GM12878 (cell line): Measurements from ENCODE around the gene POLR1G. TPM values are rescaled to one million over a fixed set of nuclear protein-coding genes. Genes with fewer than 3 reads are reported as not detected.

ENCODE experiments used
- ATAC-seq: fragments of 200-7000 bp; cut with Tn5 transposase; 3 replicates; pipeline ENCODE4 v1.9.1; 2020; ENCODE audit warnings: mild to moderate bottlenecking, moderate library complexity
- Bru-seq: library from RNA; stranded (reverse); fragments of 400-500 nt; gene quantifications from one replicate; lab custom pipeline; 2021; lab: Mats Ljungman, UMichigan
- BruChase-seq, 2 experiments: library from RNA; stranded (reverse); fragments of 400-500 nt; gene quantifications; one replicate each; lab custom pipeline; 2021; lab: Mats Ljungman, UMichigan
- BruUV-seq: library from RNA; stranded (reverse); fragments of 400-500 nt; replicated peaks from 2 replicates; lab custom pipeline; 2021; lab: Mats Ljungman, UMichigan
- CTCF ChIA-PET: fragments of 300-600 bp; sonication (Branson Sonifier 250); formaldehyde crosslinking; extraction: SDS; loops from one replicate; lab custom pipeline; 2021; ENCODE audit warnings: inconsistent platforms; lab: Yijun Ruan, JAX
- POLR2A ChIA-PET: fragments of 350-600 bp; formaldehyde crosslinking; extraction: SDS; loops from one replicate; lab custom pipeline; 2021; ENCODE audit warnings: inconsistent platforms; lab: Charles Lee
- RAD21 ChIA-PET: fragments of 300-600 bp; sonication (Branson Sonifier 250); formaldehyde crosslinking; loops from one replicate; lab custom pipeline; 2023; ENCODE audit warnings: antibody characterized with exemption; ENCODE audit not compliant: unreplicated experiment; lab: Charles Lee
- SMC1A ChIA-PET: fragments of 300-600 bp; sonication (Branson Sonifier 250); formaldehyde crosslinking; loops from one replicate; lab custom pipeline; 2023; ENCODE audit not compliant: unreplicated experiment, uncharacterized antibody; lab: Charles Lee
- DNase-seq: peaks from one replicate; pipeline ENCODE4 v3.0.0-alpha.2; 2011; ENCODE audit warnings: low read depth, low spot score
- FAIRE-seq: peaks from 3 replicates; lab custom pipeline; 2011; peaks lifted over from hg19 to GRCh38; lab: Jason Lieb, UNC
- H2AFZ ChIP-seq: 2 replicates; pipeline ENCODE4 v1.6.0; 2011; ENCODE audit warnings: low read depth, low read length, control low read depth; ENCODE audit not compliant: control insufficient read depth
- H3K27ac ChIP-seq: 2 replicates; pipeline ENCODE4 v1.5.1; 2011; ENCODE audit warnings: control low read depth; ENCODE audit not compliant: control insufficient read depth, insufficient read depth
- H3K27me3 ChIP-seq, 2 experiments: replicated peaks in 1 of 2; 2 replicates each; pipeline versions ENCODE4 v1.6.0 to v1.6.1; 2011; ENCODE audit warnings: low read length in 1 of 2; ENCODE audit not compliant: control insufficient read depth in 2 of 2, insufficient read depth in 2 of 2
- H3K36me3 ChIP-seq, 2 experiments: 2 replicates each; pipeline ENCODE4 v1.5.1; 2011; ENCODE audit warnings: low read length in 1 of 2; ENCODE audit not compliant: control insufficient read depth in 2 of 2, insufficient read depth in 2 of 2
- H3K4me1 ChIP-seq: 2 replicates; pipeline ENCODE4 v1.6.1; 2011; ENCODE audit warnings: mild to moderate bottlenecking, low read length, moderate library complexity, mixed read lengths; ENCODE audit not compliant: control insufficient read depth, insufficient read depth
- H3K4me2 ChIP-seq: 2 replicates; pipeline ENCODE4 v1.6.0; 2011; ENCODE audit warnings: control low read depth; ENCODE audit not compliant: control insufficient read depth, insufficient read depth
- H3K4me3 ChIP-seq: fragments of 200-600 bp; sonication (generic); 2 replicates; pipeline ENCODE4 v1.5.1; 2016
- H3K79me2 ChIP-seq: 2 replicates; pipeline ENCODE4 v1.6.0; 2011; ENCODE audit warnings: low read length; ENCODE audit not compliant: control insufficient read depth, insufficient read depth
- H3K9ac ChIP-seq: 2 replicates; pipeline ENCODE4 v1.8.0; 2011; ENCODE audit warnings: low read length, control low read depth, mixed read lengths; ENCODE audit not compliant: control insufficient read depth, insufficient read depth
- H3K9me3 ChIP-seq: replicated peaks from 3 replicates; pipeline ENCODE4 v1.5.1; 2011; ENCODE audit warnings: mild to moderate bottlenecking, low read length; ENCODE audit not compliant: control insufficient read depth, insufficient read depth
- H4K20me1 ChIP-seq: 2 replicates; pipeline ENCODE4 v1.6.0; 2011; ENCODE audit not compliant: control insufficient read depth, insufficient read depth
- ATF7 ChIP-seq: fragments of 450-650 bp; IDR thresholded peaks from 2 replicates; pipeline ENCODE4 v1.6.1; 2016; ENCODE audit warnings: low read depth, mild to moderate bottlenecking
- BCLAF1 ChIP-seq: fragments of 450-650 bp; IDR thresholded peaks from 2 replicates; pipeline ENCODE4 v1.6.1; 2017; ENCODE audit warnings: antibody characterized with exemption, mild to moderate bottlenecking, moderate library complexity
- DPF2 ChIP-seq: fragments of 450-650 bp; IDR thresholded peaks from 2 replicates; pipeline ENCODE4 v1.6.1; 2017; ENCODE audit warnings: mild to moderate bottlenecking
- EED ChIP-seq: sonication (generic); IDR thresholded peaks from 2 replicates; pipeline ENCODE4 v1.6.1; 2016; ENCODE audit warnings: antibody characterized with exemption, low read depth
- FOXK2 ChIP-seq: fragments of 450-650 bp; IDR thresholded peaks from 2 replicates; pipeline ENCODE4 v1.6.1; 2017; ENCODE audit warnings: mild to moderate bottlenecking, moderate library complexity
- HDAC2 ChIP-seq: fragments of 200-600 bp; sonication (generic); IDR thresholded peaks from 2 replicates; pipeline ENCODE4 v1.6.1; 2017
- HDGF ChIP-seq: fragments of 450-650 bp; IDR thresholded peaks from 2 replicates; pipeline ENCODE4 v1.6.1; 2016; ENCODE audit warnings: antibody characterized with exemption
- JUND ChIP-seq: IDR thresholded peaks from 2 replicates; pipeline ENCODE4 v1.6.1; 2012; ENCODE audit warnings: low read depth, mild to moderate bottlenecking, low read length, improper control_type of control experiment, moderate library complexity
- KDM1A ChIP-seq: fragments of 200-600 bp; sonication (generic); IDR thresholded peaks from 2 replicates; pipeline ENCODE4 v1.6.1; 2016; ENCODE audit warnings: borderline replicate concordance
- MYB ChIP-seq: fragments of 150-350 bp; IDR thresholded peaks from 2 replicates; pipeline ENCODE4 v1.6.1; 2014; ENCODE audit warnings: mild to moderate bottlenecking, low read depth, low read length, borderline replicate concordance
- NFYA ChIP-seq: IDR thresholded peaks from 2 replicates; pipeline ENCODE4 v1.6.1; 2011; ENCODE audit warnings: low read depth, mild to moderate bottlenecking, low read length, improper control_type of control experiment, borderline replicate concordance
- NR2F1 ChIP-seq: fragments of 450-650 bp; conservative IDR thresholded peaks from 2 replicates; pipeline ENCODE4 v1.6.1; 2017; ENCODE audit warnings: mild to moderate bottlenecking
- PAX5 ChIP-seq: IDR thresholded peaks from 2 replicates; pipeline ENCODE4 v1.6.1; 2011; ENCODE audit warnings: low read depth, low read length, borderline replicate concordance
- RB1 ChIP-seq: fragments of 450-650 bp; formaldehyde crosslinking; IDR thresholded peaks from 2 replicates; pipeline ENCODE4 v1.6.1; 2017; ENCODE audit warnings: mild to moderate bottlenecking, borderline replicate concordance
- SPI1 ChIP-seq: IDR thresholded peaks from 2 replicates; pipeline ENCODE4 v1.6.1; 2011; ENCODE audit warnings: low read depth, mild to moderate bottlenecking, low read length, moderate library complexity, borderline replicate concordance; ENCODE audit not compliant: insufficient read depth
- TCF3 ChIP-seq: IDR thresholded peaks from 2 replicates; pipeline ENCODE4 v1.6.1; 2012; ENCODE audit warnings: low read depth, mild to moderate bottlenecking, low read length, borderline replicate concordance; ENCODE audit not compliant: insufficient read depth
- TCF7 ChIP-seq: IDR thresholded peaks from 2 replicates; pipeline ENCODE4 v1.6.1; 2014; ENCODE audit warnings: antibody characterized with exemption, borderline replicate concordance
- WGBS: methylation state at CpG from one replicate; pipeline ENCODE4 v1.1.6; 2016; ENCODE audit warnings: low lambda C conversion rate; ENCODE audit not compliant: insufficient replicate concordance, insufficient coverage; ENCODE audit errors: missing lambda C conversion rate; 5-methylcytosine and 5-hydroxymethylcytosine counted together
- in situ Hi-C: fragments of 300-500 bp; cut with MboI; formaldehyde crosslinking; loops from 9 replicates; pipeline ENCODE4 v1.14.3; 2018; ENCODE audit warnings: mixed read lengths
- intact Hi-C: fragments of 100-400 bp; cut with micrococcal nuclease; formaldehyde crosslinking; loops from one replicate; pipeline ENCODE4 v1.14.2; 2022; ENCODE audit not compliant: unreplicated experiment
- long read RNA-seq, 2 experiments: library from polyadenylated mRNA; unstranded; transcript quantifications; one replicate each; pipeline ENCODE4 v2.0.0, GENCODE V29; 2019 to 2020
- polyA minus RNA-seq, 3 experiments: library from RNA; depleted of rRNA, polyadenylated mRNA; stranded (reverse); fragments of >200 nt; gene quantifications; 2 replicates each; pipeline ENCODE4 v1.2.3, GENCODE V29; 2011
- polyA plus RNA-seq, 11 experiments: library from polyadenylated mRNA; depleted of rRNA in 4 of 11; unstranded in 6 of 11; stranded (reverse) in 5 of 11; fragments of >200 nt; fragmentation: Nextera tagmentation in 4 of 11; fragmentation: Illumina TruSeq in 1 of 11; extraction: Ambion mirVana in 4 of 11; extraction: Trizol in 1 of 11; gene quantifications; 1 replicate in 1 of 11; 2 replicates in 10 of 11; pipeline versions ENCODE4 v1.2.1 to v1.2.3, GENCODE V29; 2011 to 2016; ENCODE audit warnings: inconsistent platforms in 2 of 11, missing spikeins in 2 of 11, low read depth in 1 of 11
- total RNA-seq, 4 experiments: library from RNA; depleted of rRNA in 3 of 4; stranded (reverse); fragments of >200 nt in 3 of 4; fragmentation: Illumina TruSeq in 1 of 4; extraction: Trizol in 1 of 4; gene quantifications; 2 replicates each; pipeline versions ENCODE4 v1.2.1 to v1.2.3, GENCODE V29; 2013 to 2021

POLR1G gene
- 2.6 and 3.9 TPM in 2 replicates for total RNA-seq (2013; cell fraction: nucleolus; rRNA removed)
- 18.4 and 30.9 TPM in 2 replicates for total RNA-seq (2014; rRNA removed)
- 19.5 and 23.2 TPM in 2 replicates for total RNA-seq (2014; rRNA removed; fragmentation: Illumina TruSeq; extraction: Trizol)
- 18.8 TPM in 2 replicates for total RNA-seq (2021)
- polyA plus RNA-seq (2011; ENCODE audit: low read depth), result 1.3 TPM
- 3.1 and 5.0 TPM in 2 replicates for polyA plus RNA-seq (2011; rRNA removed)
- polyA plus RNA-seq (2011; cell fraction: cytosol; rRNA removed), result 5.4 and 6.9 TPM in 2 replicates
- 2.1 and 4.8 TPM in 2 replicates for polyA plus RNA-seq (2011; cell fraction: nucleus; rRNA removed)
- polyA plus RNA-seq (2012), result 3.3 and 4.2 TPM in 2 replicates
- 13.3 and 22.1 TPM in 2 replicates for polyA plus RNA-seq (2014; fragmentation: Illumina TruSeq; extraction: Trizol)
- 1 to 10 TPM; 2.0 to 5.4 TPM for polyA plus RNA-seq (2014; fragmentation: Nextera tagmentation; extraction: Ambion mirVana)
- polyA plus RNA-seq (2014; rRNA removed), result 17.4 and 24.4 TPM in 2 replicates
- 10 to 100 TPM; 23.2 to 24.3 TPM for polyA plus RNA-seq (2016; fragmentation: Nextera tagmentation; extraction: Ambion mirVana)
- polyA minus RNA-seq (2011; rRNA and poly(A)+ RNA removed), result 2.6 and 3.6 TPM in 2 replicates
- polyA minus RNA-seq (2011; cell fraction: cytosol; rRNA and poly(A)+ RNA removed), result 4.0 and 6.8 TPM in 2 replicates
- polyA minus RNA-seq (2011; cell fraction: nucleus; rRNA and poly(A)+ RNA removed), result 1.3 and 3.3 TPM in 2 replicates
- Bru-seq, nascent RNA, result percentile 55 among the genes with signal in this experiment
- BruChase-seq, experiment 1, labeled RNA remaining after a 6-hour chase, result percentile 58 among the genes with signal in this experiment
- percentile 73 among the genes with signal in this experiment for BruChase-seq, experiment 2, labeled RNA remaining after a 2-hour chase
- long read RNA-seq, experiment 1, transcript CD3EAP-201 (3 exons, 3,286 nt), result major isoform, 17 of 25 reads
- long read RNA-seq, experiment 1, partial matches to known transcripts, result 0 of 25 reads
- long read RNA-seq, experiment 1, other reads (novel, unspliced or antisense), result 6 of 25 reads
- long read RNA-seq, experiment 2, transcript CD3EAP-201 (3 exons, 3,286 nt), result major isoform, 5 of 5 reads
- long read RNA-seq, experiment 2, partial matches to known transcripts, result 0 of 5 reads
- long read RNA-seq, experiment 2, other reads (novel, unspliced or antisense), result 0 of 5 reads

GRCh38 chr19:45406226-45407090, at the start of gene POLR1G:
POLR1G (plus strand) TSS chr19:45406644; CDS start chr19:45406697, 53 bp downstream.
- BruUV-seq, result no TSS peak
- ChIA-PET SMC1A (interaction anchor here (0.7 to 0.8 kb wide), 3 partner anchors 72 to 74 kb away, joined by 3 to 7 read pairs (median 3); no protein-coding TSS in a partner anchor), RAD21 (interaction anchor here (0.6 to 1.0 kb wide), 8 partner anchors 15 to 386 kb away, joined by 3 to 6 read pairs (median 3); partner anchors contain the start of gene DMWD), POLR2A (interaction anchor here (0.6 to 1.5 kb wide), 4 partner anchors 17 to 72 kb away, joined by 3 to 5 read pairs (median 3); no protein-coding TSS in a partner anchor), CTCF (interaction anchor here (1.0 kb wide), 4 partner anchors 22 to 79 kb away, joined by 4 to 9 read pairs (median 6); no protein-coding TSS in a partner anchor)
- Histone ChIP-seq H3K4me2 (peak within 1 kb of the TSS; percentile 96), H3K27ac (peak within 1 kb of the TSS; percentile 89), H3K36me3 (peaks cover 0 to 1% of the 10 kb centered on the region in 2 experiments; a peak in 2 of 4 replicates), H3K4me1 (peaks cover 4% of the 10 kb centered on the region), H3K27me3 (no peaks in the 10 kb centered on the region; a peak in 1 of 4 replicates), H3K4me3 (peak within 1 kb of the TSS; percentile 98), H3K9me3 (no peaks in the 10 kb centered on the region), H3K79me2 (peaks cover 7% of the 10 kb centered on the region), H3K9ac (peak within 1 kb of the TSS; percentile 76), H4K20me1 (no peaks in the 10 kb centered on the region), H2AFZ (peak within 1 kb of the TSS; percentile 95)
- in situ Hi-C loops (no loop called here), intact Hi-C loops (loop anchor here (1.0 to 10.0 kb wide), 2 partner anchors 72 to 238 kb away; no protein-coding TSS in a partner anchor)
- peak; percentile 92 for FAIRE-seq
- peak; percentile 82 for ATAC-seq
- WGBS, result 1% methylated on average over 50 of the region's 51 CpGs
- peak; percentile 80 for DNase-seq
- TF ChIP-seq DPF2 (no peak), NR2F1 (peak; percentile 55), KDM1A (no peak), RB1 (0 out of 2 replicates have a peak, but pooled peaks have one; percentile 96), FOXK2 (peak; percentile 100), TCF3 (no peak), HDAC2 (no peak), SPI1 (no peak), PAX5 (no peak), BCLAF1 (peak; percentile 99), TCF7 (no peak), ATF7 (peak; percentile 100), HDGF (peak; percentile 67; the same call in 1 of the 2 replicates), NFYA (no peak), JUND (peak; percentile 99), MYB (no peak), EED (no peak)
